GM12891 (cell line): ENCODE measurements around the gene IL1RL2.

Source experiments
- POLR2A ChIP-seq: IDR thresholded peaks from 2 replicates; pipeline ENCODE4 v1.6.1; 2011; ENCODE audit warnings: low read depth, low read length, control low read depth
- POLR2AphosphoS5 ChIP-seq: IDR thresholded peaks from 2 replicates; pipeline ENCODE4 v1.6.1; 2011; ENCODE audit warnings: low read depth, low read length, control low read depth

DNA sequence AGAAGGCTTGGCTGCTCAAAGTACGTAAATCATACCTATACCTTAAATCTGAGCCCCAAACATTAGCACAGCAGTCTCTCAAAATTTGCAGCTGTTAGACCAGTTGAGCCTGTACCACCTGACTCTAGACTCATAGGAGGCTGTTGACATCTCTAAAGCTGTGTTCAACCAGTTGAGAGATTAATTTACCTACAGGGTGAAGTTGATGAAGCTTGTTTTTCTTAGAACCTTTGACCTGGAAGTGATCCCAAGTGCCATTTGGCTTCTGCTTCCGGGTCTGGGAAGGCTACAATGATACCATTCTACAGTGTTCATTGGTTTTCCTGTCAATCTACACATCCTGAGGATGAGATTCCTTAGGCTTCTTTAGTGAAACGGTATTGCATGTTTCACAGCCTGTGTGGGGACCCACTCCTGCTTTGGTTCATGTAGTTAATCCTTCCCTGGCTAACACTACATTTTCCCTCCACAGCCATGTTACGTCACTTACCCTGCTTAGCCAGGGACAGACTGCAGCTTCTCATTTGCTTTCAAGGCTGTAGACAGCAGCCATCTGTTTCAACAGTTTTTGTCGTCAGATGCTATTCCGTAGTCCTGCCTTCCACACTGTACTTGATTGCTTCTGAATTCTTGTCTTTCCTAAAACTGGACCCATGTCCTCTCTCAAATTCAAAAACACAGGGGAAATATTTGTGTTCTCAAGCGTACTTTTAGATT, 4.7 kb upstream of the IL1RL2 start:
- TF ChIP-seq POLR2AphosphoS5: no peak
- TF ChIP-seq POLR2A: no peak
